ENCODE measurements around the gene NRF1.
"Not testable (repeated sequence)": the region's sequence is repeated elsewhere in the genome, so short reads cannot be mapped to it uniquely, and the experiment has no call there.

Gene NRF1

DNA sequence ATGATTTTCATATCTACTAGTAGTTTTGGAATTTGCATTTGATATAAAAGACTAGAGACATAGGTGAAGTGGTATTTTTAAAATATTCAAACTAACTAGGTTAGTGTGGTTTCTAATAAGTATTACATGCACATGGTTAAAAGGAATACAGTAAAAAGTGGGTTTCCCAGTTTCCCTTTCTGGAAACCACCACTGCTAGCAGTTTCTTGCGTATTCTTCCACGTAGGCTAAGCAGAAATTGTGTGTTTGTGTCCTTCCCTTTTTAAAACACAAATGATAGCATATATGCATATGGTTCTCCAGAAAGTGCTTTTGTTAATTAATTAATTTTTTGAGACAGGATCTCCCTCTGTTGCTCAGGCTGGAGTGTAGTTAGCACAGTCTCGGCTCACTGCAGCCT lies 15.4 kb downstream of the NRF1 start:
- Histone ChIP-seq H3K9me3 (ENCODE audit: control insufficient read depth, insufficient read depth, low read length) (no peaks in the 10 kb centered on the region), H3K4me3 (ENCODE audit: low read length) (no peak overlapping the region), H3K36me3 (ENCODE audit: control insufficient read depth, insufficient read depth, low read length) (no peaks in the 10 kb centered on the region), H3K4me1 (ENCODE audit: control insufficient read depth, insufficient read depth, low read length) (no peaks in the 10 kb centered on the region; the same call in none of the 2 replicates), H3K27me3 (ENCODE audit: control insufficient read depth, insufficient read depth, low read length) (no peaks in the 10 kb centered on the region), H3K27ac (ENCODE audit: low read length) (no peak overlapping the region)
- DNase-seq (ENCODE audit: low read depth, low spot score) = no peak
- no CpG with 5 or more reads among the region's 3 CpGs for WGBS (ENCODE audit: insufficient coverage, insufficient read length)

DNA sequence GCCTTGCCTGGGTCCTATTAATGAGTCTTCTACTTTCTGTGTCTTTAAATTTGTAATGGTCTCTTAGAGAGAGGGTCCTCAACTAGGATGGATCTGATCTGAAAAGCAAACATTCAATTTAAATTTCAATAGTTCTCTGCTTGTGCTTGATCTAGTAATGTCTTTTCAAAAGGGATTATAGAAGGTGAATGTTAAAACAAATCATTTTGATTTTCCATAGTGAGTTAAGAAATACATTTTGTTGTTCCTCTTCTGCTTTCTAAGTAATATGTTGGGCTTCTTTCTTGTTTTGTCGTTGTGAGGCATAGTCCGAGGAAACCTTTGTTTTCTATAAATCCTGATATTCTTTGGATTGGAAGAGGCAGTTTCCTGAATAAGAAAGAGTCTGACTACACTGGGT lies 18.8 kb downstream of the NRF1 start:
- Histone ChIP-seq H3K4me3 (ENCODE audit: low read length) (no peak overlapping the region), H3K9me3 (ENCODE audit: control insufficient read depth, insufficient read depth, low read length) (no peaks in the 10 kb centered on the region), H3K27ac (ENCODE audit: low read length) (no peak overlapping the region), H3K4me1 (ENCODE audit: control insufficient read depth, insufficient read depth, low read length) (peaks cover under 1% of the 10 kb centered on the region; the same call in 1 of the 2 replicates), H3K36me3 (ENCODE audit: control insufficient read depth, insufficient read depth, low read length) (no peaks in the 10 kb centered on the region), H3K27me3 (ENCODE audit: control insufficient read depth, insufficient read depth, low read length) (no peaks in the 10 kb centered on the region)
- DNase-seq (ENCODE audit: low read depth, low spot score) = no peak
- WGBS (ENCODE audit: insufficient coverage, insufficient read length) = no CpG with 5 or more reads among the region's 2 CpGs

DNA sequence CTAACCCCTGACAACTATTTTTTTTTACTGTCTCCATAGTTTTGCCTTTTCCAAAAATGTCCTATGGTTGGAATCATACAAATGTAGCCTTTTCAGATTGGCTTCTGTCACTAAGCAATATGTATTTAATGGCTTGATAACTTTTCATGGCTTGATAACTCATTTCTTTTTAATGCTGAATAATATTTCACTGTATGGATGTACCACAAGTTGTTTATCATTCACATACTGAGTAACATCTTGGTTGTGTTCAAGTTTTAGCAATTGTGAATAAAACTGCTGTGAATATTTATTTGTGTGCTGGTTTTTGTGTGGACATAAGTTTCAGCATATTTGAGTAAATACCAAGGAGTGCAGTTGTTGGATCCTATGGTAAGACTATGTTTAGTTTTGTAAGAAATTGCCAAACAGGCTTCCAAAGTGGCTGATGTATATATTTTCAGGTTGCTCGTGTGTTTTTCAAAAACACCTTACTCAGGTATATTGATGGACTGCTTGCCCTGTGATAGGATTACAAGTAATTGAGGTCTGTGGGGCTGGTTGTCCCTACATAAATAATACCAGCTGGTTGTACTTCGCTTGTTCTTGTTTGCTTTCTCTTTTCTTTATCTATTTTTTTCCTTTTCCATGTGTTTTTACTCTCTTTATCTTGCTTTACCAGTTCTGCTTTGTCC lies 23.0 kb downstream of the NRF1 start:
- Histone ChIP-seq H3K4me3 (ENCODE audit: low read length) (no peak overlapping the region), H3K27me3 (ENCODE audit: control insufficient read depth, insufficient read depth, low read length) (no peaks in the 10 kb centered on the region), H3K36me3 (ENCODE audit: control insufficient read depth, insufficient read depth, low read length) (no peaks in the 10 kb centered on the region), H3K9me3 (ENCODE audit: control insufficient read depth, insufficient read depth, low read length) (no peaks in the 10 kb centered on the region), H3K4me1 (ENCODE audit: control insufficient read depth, insufficient read depth, low read length) (peaks cover 1% of the 10 kb centered on the region; the same call in 1 of the 2 replicates), H3K27ac (ENCODE audit: low read length) (no peak overlapping the region)
- no CpG with 5 or more reads among the region's 2 CpGs for WGBS (ENCODE audit: insufficient coverage, insufficient read length)
- DNase-seq (ENCODE audit: low read depth, low spot score) = no peak

DNA sequence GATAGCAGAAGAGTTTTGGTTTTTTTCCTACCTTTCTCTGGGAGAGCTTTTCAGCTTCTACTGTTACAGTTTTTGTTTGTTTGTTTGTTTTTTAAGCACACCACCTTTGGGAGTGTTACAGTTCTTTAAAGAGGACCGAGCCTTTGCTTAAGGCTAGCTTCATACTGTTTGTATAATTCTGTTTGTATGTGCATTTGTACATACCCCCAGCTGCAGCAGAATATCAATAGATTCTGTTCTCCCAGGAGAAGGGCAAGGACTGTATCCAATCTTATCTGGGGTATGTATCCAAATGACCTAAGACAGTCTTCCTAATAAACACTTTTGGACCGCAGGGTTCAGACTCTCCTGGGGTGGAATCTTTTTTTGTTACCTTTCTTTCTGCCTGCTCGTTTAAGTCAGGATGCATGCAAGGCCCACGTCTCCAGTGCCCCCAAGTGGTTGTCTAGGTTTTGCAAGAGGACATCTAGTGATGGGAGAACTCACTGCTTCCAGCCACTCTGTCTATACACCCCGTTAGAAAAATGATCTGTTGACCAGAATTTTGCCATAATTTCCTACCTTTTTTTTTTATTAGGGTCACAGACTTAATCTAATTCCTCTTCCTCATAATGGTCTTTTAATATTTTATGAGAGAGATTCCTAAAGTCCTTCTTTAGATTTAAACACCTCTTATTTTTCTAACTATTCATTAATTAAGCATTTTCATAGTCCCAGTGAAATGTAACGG lies 23.9 kb downstream of the NRF1 start:
- peak; percentile 41 for DNase-seq (ENCODE audit: low read depth, low spot score)
- no peak overlapping the region for H3K4me3 ChIP-seq (ENCODE audit: low read length)
- no peak overlapping the region for H3K27ac ChIP-seq (ENCODE audit: low read length)
- H3K36me3 ChIP-seq (ENCODE audit: control insufficient read depth, insufficient read depth, low read length) = no peaks in the 10 kb centered on the region
- H3K9me3 ChIP-seq (ENCODE audit: control insufficient read depth, insufficient read depth, low read length) = no peaks in the 10 kb centered on the region
- no peaks in the 10 kb centered on the region for H3K27me3 ChIP-seq (ENCODE audit: control insufficient read depth, insufficient read depth, low read length)
- WGBS (ENCODE audit: insufficient coverage, insufficient read length) = no CpG with 5 or more reads among the region's 6 CpGs
- peaks cover 1% of the 10 kb centered on the region; the same call in 1 of the 2 replicates for H3K4me1 ChIP-seq (ENCODE audit: control insufficient read depth, insufficient read depth, low read length)

DNA sequence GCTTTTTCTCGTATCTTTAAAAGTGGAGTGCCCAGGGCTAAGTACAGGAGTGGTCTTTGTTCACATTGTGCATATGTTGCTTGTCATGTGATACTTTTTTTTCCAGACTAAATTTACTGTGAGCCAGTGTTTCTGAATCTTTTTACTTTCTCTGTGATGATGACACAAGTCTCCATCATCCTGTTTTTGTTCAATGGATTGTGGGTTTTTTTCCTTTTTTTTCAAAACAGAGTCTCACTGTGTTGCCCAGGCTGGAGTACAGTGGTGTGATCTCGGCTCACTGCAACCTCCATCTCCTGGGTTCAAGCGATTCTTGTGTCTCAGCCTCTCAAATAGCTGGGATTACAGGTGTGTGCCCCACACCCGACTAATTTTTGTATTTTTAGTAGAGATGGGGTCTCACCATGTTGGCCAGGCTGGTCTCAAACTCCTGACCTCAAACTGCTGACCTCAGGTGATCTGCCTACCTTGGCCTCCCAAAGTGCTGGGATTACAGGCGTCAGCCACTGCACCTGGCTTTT lies 24.6 kb downstream of the NRF1 start:
- H3K27ac ChIP-seq (ENCODE audit: low read length); H3K9me3 ChIP-seq (ENCODE audit: control insufficient read depth, insufficient read depth, low read length); H3K27me3 ChIP-seq (ENCODE audit: control insufficient read depth, insufficient read depth, low read length); DNase-seq (ENCODE audit: low read depth, low spot score); H3K36me3 ChIP-seq (ENCODE audit: control insufficient read depth, insufficient read depth, low read length); H3K4me1 ChIP-seq (ENCODE audit: control insufficient read depth, insufficient read depth, low read length); H3K4me3 ChIP-seq (ENCODE audit: low read length): not testable (repeated sequence)
- WGBS (ENCODE audit: insufficient coverage, insufficient read length) = no CpG with 5 or more reads among the region's 5 CpGs

DNA sequence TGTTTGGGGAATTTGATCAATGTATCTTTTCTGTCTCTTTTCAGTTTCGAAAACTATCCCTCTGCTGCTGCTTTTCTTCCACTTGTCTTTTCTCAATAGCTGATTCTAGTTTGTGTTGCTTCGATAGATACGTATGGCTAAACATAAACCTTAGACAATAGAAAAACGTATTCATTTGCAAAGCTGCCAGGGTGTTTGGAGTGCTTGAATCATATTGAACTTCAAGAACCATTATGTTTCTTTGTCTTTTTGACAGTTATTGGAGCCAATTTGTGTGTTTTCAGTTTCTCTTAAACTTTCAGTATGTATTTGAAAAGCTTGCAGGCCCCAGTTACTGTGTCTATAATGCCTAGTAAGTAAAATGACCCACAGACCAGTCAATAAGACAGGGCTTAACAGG lies 25.1 kb downstream of the NRF1 start:
- Histone ChIP-seq H3K27ac (ENCODE audit: low read length) (no peak overlapping the region), H3K36me3 (ENCODE audit: control insufficient read depth, insufficient read depth, low read length) (no peaks in the 10 kb centered on the region), H3K4me1 (ENCODE audit: control insufficient read depth, insufficient read depth, low read length) (peaks cover 1% of the 10 kb centered on the region; the same call in 1 of the 2 replicates), H3K4me3 (ENCODE audit: low read length) (no peak overlapping the region), H3K27me3 (ENCODE audit: control insufficient read depth, insufficient read depth, low read length) (no peaks in the 10 kb centered on the region), H3K9me3 (ENCODE audit: control insufficient read depth, insufficient read depth, low read length) (no peaks in the 10 kb centered on the region)
- no CpG with 5 or more reads among the region's 4 CpGs for WGBS (ENCODE audit: insufficient coverage, insufficient read length)
- DNase-seq (ENCODE audit: low read depth, low spot score) = no peak

DNA sequence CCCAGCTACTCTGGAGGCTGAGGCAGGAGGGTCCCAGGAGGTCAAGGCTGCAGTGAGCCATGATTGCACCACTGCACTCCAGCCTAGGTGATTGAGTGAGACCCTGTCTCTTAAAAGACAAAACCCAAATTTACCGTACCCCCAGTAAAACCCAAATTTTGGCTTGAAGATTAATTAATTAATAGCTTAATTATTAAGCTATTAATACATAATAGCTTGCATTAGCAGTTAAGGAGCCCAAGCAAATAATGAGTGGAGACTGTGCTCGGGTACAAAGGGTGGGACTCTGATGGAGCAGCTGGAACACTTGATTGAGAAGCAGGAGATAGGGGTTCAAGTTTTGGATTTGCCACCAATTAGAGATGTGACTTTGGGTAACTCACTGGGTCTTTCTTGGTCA lies 28.9 kb downstream of the NRF1 start:
- no peaks in the 10 kb centered on the region for H3K36me3 ChIP-seq (ENCODE audit: control insufficient read depth, insufficient read depth, low read length)
- H3K27ac ChIP-seq (ENCODE audit: low read length) = no peak overlapping the region
- peaks cover under 1% of the 10 kb centered on the region; the same call in 1 of the 2 replicates for H3K4me1 ChIP-seq (ENCODE audit: control insufficient read depth, insufficient read depth, low read length)
- no peak for DNase-seq (ENCODE audit: low read depth, low spot score)
- no peaks in the 10 kb centered on the region for H3K9me3 ChIP-seq (ENCODE audit: control insufficient read depth, insufficient read depth, low read length)
- H3K27me3 ChIP-seq (ENCODE audit: control insufficient read depth, insufficient read depth, low read length) = no peaks in the 10 kb centered on the region
- WGBS (ENCODE audit: insufficient coverage, insufficient read length) = no CpG with 5 or more reads among the region's 2 CpGs
- no peak overlapping the region for H3K4me3 ChIP-seq (ENCODE audit: low read length)

DNA sequence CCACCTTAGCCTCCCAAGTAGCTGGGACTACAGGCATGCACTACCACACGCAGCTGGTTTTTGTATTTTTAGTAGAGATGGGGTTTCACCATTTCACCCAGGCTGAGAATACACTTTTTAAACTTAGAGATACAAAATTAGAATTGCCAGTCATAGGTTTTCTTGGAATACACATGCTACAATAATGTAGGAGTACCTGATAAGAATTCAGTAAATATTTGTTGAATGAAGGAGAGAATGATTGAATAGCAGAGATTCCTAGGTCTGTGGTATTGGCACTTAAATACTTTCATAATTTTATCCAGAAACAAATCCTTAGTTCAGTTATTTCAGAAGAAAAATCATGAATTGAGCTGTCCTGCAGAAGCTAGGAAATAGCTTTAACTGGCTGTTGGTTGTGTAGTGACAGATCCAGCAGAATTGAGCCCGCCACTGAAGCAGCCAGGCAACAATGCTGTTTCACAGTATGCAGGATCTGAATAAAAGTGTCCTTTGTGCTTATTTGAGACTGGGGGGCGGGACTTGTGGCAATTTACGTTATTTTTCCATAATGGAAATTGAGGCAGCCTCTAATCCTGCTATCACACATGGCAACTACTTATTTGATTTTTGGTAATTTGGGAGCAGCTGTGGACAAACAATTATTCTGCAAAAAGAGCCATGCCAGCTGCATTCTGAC lies 31.5 kb downstream of the NRF1 start:
- Histone ChIP-seq H3K4me3 (ENCODE audit: low read length) (no peak overlapping the region), H3K9me3 (ENCODE audit: control insufficient read depth, insufficient read depth, low read length) (no peaks in the 10 kb centered on the region), H3K27me3 (ENCODE audit: control insufficient read depth, insufficient read depth, low read length) (no peaks in the 10 kb centered on the region), H3K36me3 (ENCODE audit: control insufficient read depth, insufficient read depth, low read length) (no peaks in the 10 kb centered on the region), H3K27ac (ENCODE audit: low read length) (no peak overlapping the region), H3K4me1 (ENCODE audit: control insufficient read depth, insufficient read depth, low read length) (peaks cover 2% of the 10 kb centered on the region; the same call in 1 of the 2 replicates)
- no CpG with 5 or more reads among the region's 4 CpGs for WGBS (ENCODE audit: insufficient coverage, insufficient read length)
- DNase-seq (ENCODE audit: low read depth, low spot score) = no peak

DNA sequence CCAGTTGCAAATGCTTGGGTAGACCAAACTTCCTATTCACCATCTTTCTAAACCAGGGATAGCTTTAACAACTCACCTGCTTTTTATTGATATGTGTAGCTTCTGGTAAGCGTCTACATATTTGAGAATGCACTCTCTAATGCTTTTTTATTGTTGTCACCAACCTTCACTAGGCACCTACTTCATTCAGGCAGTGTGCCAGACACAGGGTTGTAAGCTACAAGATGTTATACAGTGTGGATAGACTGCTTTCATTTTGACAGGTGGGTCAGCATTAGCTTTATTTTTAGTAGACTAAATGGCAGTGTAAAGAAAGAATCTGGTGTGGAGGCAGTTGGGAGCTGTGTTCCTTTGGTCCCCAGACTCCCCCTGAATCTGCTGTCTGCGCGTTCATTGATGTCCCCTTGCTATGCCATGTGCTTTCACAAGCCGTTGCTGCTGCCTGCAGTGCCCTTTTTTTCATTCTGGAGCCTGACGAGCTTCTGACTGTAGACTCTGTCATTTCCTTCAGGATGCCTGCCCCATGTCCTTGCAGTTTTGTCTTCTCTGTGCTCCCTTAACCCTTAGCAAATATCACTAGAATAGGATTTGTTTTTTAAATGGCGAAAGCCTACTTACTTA lies 32.1 kb downstream of the NRF1 start:
- Histone ChIP-seq H3K4me1 (ENCODE audit: control insufficient read depth, insufficient read depth, low read length) (peaks cover 2% of the 10 kb centered on the region; the same call in 1 of the 2 replicates), H3K27me3 (ENCODE audit: control insufficient read depth, insufficient read depth, low read length) (no peaks in the 10 kb centered on the region), H3K4me3 (ENCODE audit: low read length) (no peak overlapping the region), H3K27ac (ENCODE audit: low read length) (no peak overlapping the region), H3K9me3 (ENCODE audit: control insufficient read depth, insufficient read depth, low read length) (no peaks in the 10 kb centered on the region), H3K36me3 (ENCODE audit: control insufficient read depth, insufficient read depth, low read length) (no peaks in the 10 kb centered on the region)
- no peak for DNase-seq (ENCODE audit: low read depth, low spot score)
- no CpG with 5 or more reads among the region's 6 CpGs for WGBS (ENCODE audit: insufficient coverage, insufficient read length)

DNA sequence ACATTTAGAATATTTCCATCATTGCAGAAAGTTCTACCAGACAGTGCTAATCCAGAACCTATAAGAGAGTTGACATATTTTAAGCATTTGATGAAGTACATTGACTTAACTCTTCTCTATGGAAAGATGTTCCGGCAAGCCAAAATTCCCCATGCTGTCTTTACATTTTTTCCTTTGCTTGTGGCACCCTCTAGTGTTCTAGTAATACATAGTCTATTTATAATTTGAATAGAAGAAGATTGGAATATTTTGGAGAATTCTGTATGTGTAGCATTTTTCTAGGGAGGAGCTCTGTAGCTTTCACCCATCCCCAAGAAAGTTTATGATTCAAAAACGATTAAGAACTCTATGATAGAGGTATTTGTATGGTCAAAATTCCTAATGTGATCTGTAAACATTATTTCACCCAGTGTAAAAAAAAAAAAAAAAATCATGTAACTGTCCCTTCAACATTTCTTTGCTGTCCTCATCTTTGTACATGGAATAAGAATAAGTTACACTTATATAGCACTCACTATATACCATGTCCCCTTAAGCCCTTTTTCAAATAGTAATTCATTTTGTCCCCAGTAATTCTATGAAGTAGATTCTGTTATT lies 33.2 kb downstream of the NRF1 start:
- Histone ChIP-seq H3K27me3 (ENCODE audit: control insufficient read depth, insufficient read depth, low read length) (no peaks in the 10 kb centered on the region), H3K4me3 (ENCODE audit: low read length) (no peak overlapping the region), H3K9me3 (ENCODE audit: control insufficient read depth, insufficient read depth, low read length) (no peaks in the 10 kb centered on the region), H3K27ac (ENCODE audit: low read length) (no peak overlapping the region), H3K4me1 (ENCODE audit: control insufficient read depth, insufficient read depth, low read length) (peaks cover 2% of the 10 kb centered on the region; the same call in 1 of the 2 replicates), H3K36me3 (ENCODE audit: control insufficient read depth, insufficient read depth, low read length) (no peaks in the 10 kb centered on the region)
- WGBS (ENCODE audit: insufficient coverage, insufficient read length) = no CpG with 5 or more reads among the region's 2 CpGs
- DNase-seq (ENCODE audit: low read depth, low spot score) = no peak
